Neuronal stem cell (in vitro differentiated cells): ENCODE measurements around the gene PRKD1.

Experiments
- DNase-seq: peaks from one replicate; pipeline ENCODE4 v3.0.0-alpha.2; 2013; ENCODE audit warnings: low spot score
- H2AFZ ChIP-seq: one replicate; pipeline ENCODE4 v1.6.1; 2013; ENCODE audit warnings: mild to moderate bottlenecking, low read length, inconsistent platforms
- H2AK5ac ChIP-seq: 2 replicates; pipeline ENCODE4 v1.6.1; 2013; ENCODE audit warnings: low read depth, mild to moderate bottlenecking, inconsistent platforms, low read length, moderate library complexity, mixed read lengths
- H2BK120ac ChIP-seq: 2 replicates; pipeline ENCODE4 v1.6.1; 2013; ENCODE audit warnings: low read depth, mild to moderate bottlenecking, inconsistent platforms, low read length, moderate library complexity, mixed read lengths
- H2BK12ac ChIP-seq: one replicate; pipeline ENCODE4 v1.6.1; 2013; ENCODE audit warnings: low read length, inconsistent platforms
- H2BK15ac ChIP-seq: 2 replicates; pipeline ENCODE4 v1.6.1; 2013; ENCODE audit warnings: mild to moderate bottlenecking, low read length, inconsistent platforms, mixed read lengths
- H2BK5ac ChIP-seq: one replicate; pipeline ENCODE4 v1.6.1; 2013; ENCODE audit warnings: inconsistent platforms, mild to moderate bottlenecking, low read length, moderate library complexity
- H3K14ac ChIP-seq: one replicate; pipeline ENCODE4 v1.6.1; 2013; ENCODE audit warnings: low read length, inconsistent platforms
- H3K18ac ChIP-seq: 2 replicates; pipeline ENCODE4 v1.6.1; 2013; ENCODE audit warnings: low read length, inconsistent platforms
- H3K23ac ChIP-seq: 2 replicates; pipeline ENCODE4 v1.6.1; 2013; ENCODE audit warnings: low read depth, mild to moderate bottlenecking, mixed read lengths, low read length, inconsistent platforms; ENCODE audit not compliant: poor library complexity
- H3K27ac ChIP-seq: replicated peaks from 3 replicates; pipeline ENCODE4 v1.5.1; 2013; ENCODE audit warnings: low read length, inconsistent platforms
- H3K27me3 ChIP-seq, 3 experiments: 2 replicates each; pipeline ENCODE4 v1.6.1; 2013; ENCODE audit warnings: low read length in 3 of 3, mild to moderate bottlenecking in 2 of 3, inconsistent platforms in 1 of 3, low read depth in 1 of 3, mixed read lengths in 1 of 3, moderate library complexity in 1 of 3; ENCODE audit not compliant: control insufficient read depth in 3 of 3, insufficient read depth in 3 of 3
- H3K36me3 ChIP-seq, 2 donors: replicated peaks in 1 of 2; 2 replicates each; pipeline ENCODE4 v1.6.1; 2013; ENCODE audit warnings: low read length in 2 of 2; ENCODE audit not compliant: control insufficient read depth in 2 of 2, insufficient read depth in 2 of 2
- H3K4ac ChIP-seq: 2 replicates; pipeline ENCODE4 v1.6.1; 2013; ENCODE audit warnings: inconsistent platforms, mild to moderate bottlenecking, low read length, moderate library complexity
- H3K4me1 ChIP-seq, 2 donors: 1 replicate in 1 of 2; 2 replicates in 1 of 2; pipeline ENCODE4 v1.6.1; 2013; ENCODE audit warnings: low read length in 2 of 2, low read depth in 1 of 2; ENCODE audit not compliant: control insufficient read depth in 2 of 2, insufficient read depth in 1 of 2
- H3K4me2 ChIP-seq: one replicate; pipeline ENCODE4 v1.6.1; 2013; ENCODE audit warnings: mild to moderate bottlenecking, low read length, inconsistent platforms; ENCODE audit not compliant: insufficient read depth, poor library complexity, severe bottlenecking
- H3K4me3 ChIP-seq, 2 donors: 2 replicates each; pipeline ENCODE4 v1.5.1; 2013; ENCODE audit warnings: low read length in 2 of 2, mild to moderate bottlenecking in 2 of 2, inconsistent platforms in 1 of 2, moderate library complexity in 1 of 2
- H3K79me1 ChIP-seq: one replicate; pipeline ENCODE4 v1.6.1; 2013; ENCODE audit warnings: low read depth, mild to moderate bottlenecking, inconsistent platforms, low read length, moderate library complexity
- H3K9ac ChIP-seq: one replicate; pipeline ENCODE4 v1.6.1; 2013; ENCODE audit warnings: mild to moderate bottlenecking, low read depth, low read length, inconsistent platforms; ENCODE audit not compliant: poor library complexity
- H3K9me3 ChIP-seq, 2 donors: replicated peaks in 1 of 2; 2 replicates each; pipeline versions ENCODE3 to v1.6.1; 2013; ENCODE audit warnings: low read length in 2 of 2, mild to moderate bottlenecking in 2 of 2, inconsistent platforms in 1 of 2, low read depth in 1 of 2, mixed read lengths in 1 of 2, moderate library complexity in 1 of 2; ENCODE audit not compliant: control insufficient read depth in 2 of 2, insufficient read depth in 1 of 2
- H4K8ac ChIP-seq: one replicate; pipeline ENCODE4 v1.6.1; 2013; ENCODE audit warnings: low read depth, mild to moderate bottlenecking, inconsistent platforms, low read length, moderate library complexity
- H4K91ac ChIP-seq: one replicate; pipeline ENCODE4 v1.6.1; 2013; ENCODE audit warnings: low read length, low read depth, mild to moderate bottlenecking, inconsistent platforms; ENCODE audit not compliant: poor library complexity
- WGBS, 2 donors: extraction: QIAGEN DNeasy Blood & Tissue Kit; methylation state at CpG; one replicate each; pipeline ENCODE4 v1.1.7; 2013; ENCODE audit warnings: missing lambda C conversion rate in 2 of 2, mixed read lengths in 1 of 2; ENCODE audit not compliant: insufficient read length in 2 of 2, insufficient replicate concordance in 1 of 2; ENCODE audit errors: extremely low coverage in 2 of 2; 5-methylcytosine and 5-hydroxymethylcytosine counted together

PRKD1 gene

GRCh38 chr14:29804481-29805266 is 123.0 kb downstream of the PRKD1 start:
- Histone ChIP-seq H2BK5ac (no peak overlapping the region), H3K36me3 (no peaks in the 10 kb centered on the region), H3K14ac (no peak overlapping the region), H3K18ac (no peak overlapping the region), H3K79me1 (no peaks in the 10 kb centered on the region), H3K9ac (no peak overlapping the region), H2AK5ac (no peak overlapping the region), H3K27ac (no peak overlapping the region), H3K4me1 (no peaks in the 10 kb centered on the region), H3K4ac (no peak overlapping the region), H3K9me3 (no peaks in the 10 kb centered on the region), H2BK15ac (no peak overlapping the region), H4K8ac (no peak overlapping the region), H2BK12ac (no peak overlapping the region), H2AFZ (no peak overlapping the region), H3K4me3 (no peak overlapping the region), H4K91ac (no peak overlapping the region), H3K27me3 (no peaks in the 10 kb centered on the region), H3K23ac (no peak overlapping the region), H3K4me2 (no peak overlapping the region), H2BK120ac (no peak overlapping the region)
- no CpG with 5 or more reads among the region's 3 CpGs for WGBS, 2 donors
- no peak for DNase-seq

- no peak for DNase-seq
- no peak overlapping the region for H3K14ac ChIP-seq
- H3K27ac ChIP-seq: no peak overlapping the region
- H3K23ac ChIP-seq: no peak overlapping the region
- H2AFZ ChIP-seq: no peak overlapping the region
- no peaks in the 10 kb centered on the region for H3K36me3 ChIP-seq
- no peak overlapping the region for H3K4me3 ChIP-seq
- H3K9me3 ChIP-seq: no peaks in the 10 kb centered on the region
- H2BK15ac ChIP-seq: no peak overlapping the region
- H2BK5ac ChIP-seq: no peak overlapping the region
- no peak overlapping the region for H2BK12ac ChIP-seq
- H3K9ac ChIP-seq: no peak overlapping the region
- H3K79me1 ChIP-seq: no peaks in the 10 kb centered on the region
- H3K4me2 ChIP-seq: no peak overlapping the region
- no peak overlapping the region for H2AK5ac ChIP-seq
- no peak overlapping the region for H3K18ac ChIP-seq
- no peak overlapping the region for H2BK120ac ChIP-seq
- no peak overlapping the region for H4K91ac ChIP-seq
- no peak overlapping the region for H4K8ac ChIP-seq
- H3K4me1 ChIP-seq: no peaks in the 10 kb centered on the region
- no peaks in the 10 kb centered on the region for H3K27me3 ChIP-seq
- H3K4ac ChIP-seq: no peak overlapping the region
Observed at GRCh38 chr14:29803045-29803444, 124.6 kb downstream of the PRKD1 start.

- Histone ChIP-seq H3K27ac (no peak overlapping the region), H3K9ac (no peak overlapping the region), H3K4me2 (no peak overlapping the region), H2AK5ac (no peak overlapping the region), H2AFZ (no peak overlapping the region), H3K23ac (no peak overlapping the region), H2BK15ac (no peak overlapping the region), H3K18ac (no peak overlapping the region), H3K79me1 (peaks cover 2% of the 10 kb centered on the region), H2BK5ac (no peak overlapping the region), H3K4me1 (no peaks in the 10 kb centered on the region), H3K36me3 (no peaks in the 10 kb centered on the region), H4K8ac (no peak overlapping the region), H2BK120ac (no peak overlapping the region), H3K9me3 (no peaks in the 10 kb centered on the region), H3K4ac (no peak overlapping the region), H3K4me3 (no peak overlapping the region), H4K91ac (no peak overlapping the region), H3K27me3 (no peaks in the 10 kb centered on the region), H3K14ac (no peak overlapping the region), H2BK12ac (no peak overlapping the region)
- no peak for DNase-seq
Observed at GRCh38 chr14:29802211-29802610, 125.4 kb downstream of the PRKD1 start.

- Histone ChIP-seq H3K27ac (no peak overlapping the region), H3K4me1 (no peaks in the 10 kb centered on the region), H3K14ac (no peak overlapping the region), H3K9ac (no peak overlapping the region), H4K8ac (no peak overlapping the region), H4K91ac (no peak overlapping the region), H3K18ac (no peak overlapping the region), H2BK5ac (no peak overlapping the region), H2AFZ (no peak overlapping the region), H3K9me3 (no peaks in the 10 kb centered on the region), H3K79me1 (peaks cover 2% of the 10 kb centered on the region), H2BK15ac (no peak overlapping the region), H3K23ac (no peak overlapping the region), H3K4ac (no peak overlapping the region), H3K4me3 (no peak overlapping the region), H2AK5ac (no peak overlapping the region), H3K4me2 (no peak overlapping the region), H3K36me3 (no peaks in the 10 kb centered on the region), H2BK12ac (no peak overlapping the region), H3K27me3 (no peaks in the 10 kb centered on the region), H2BK120ac (no peak overlapping the region)
- no peak for DNase-seq
Observed at GRCh38 chr14:29800961-29801360, 126.7 kb downstream of the PRKD1 start.
